ENCODE results near the gene AQP10.
"Not testable (repeated sequence)": the region's sequence is repeated elsewhere in the genome, so short reads cannot be mapped to it uniquely, and the experiment has no call there.

DNA sequence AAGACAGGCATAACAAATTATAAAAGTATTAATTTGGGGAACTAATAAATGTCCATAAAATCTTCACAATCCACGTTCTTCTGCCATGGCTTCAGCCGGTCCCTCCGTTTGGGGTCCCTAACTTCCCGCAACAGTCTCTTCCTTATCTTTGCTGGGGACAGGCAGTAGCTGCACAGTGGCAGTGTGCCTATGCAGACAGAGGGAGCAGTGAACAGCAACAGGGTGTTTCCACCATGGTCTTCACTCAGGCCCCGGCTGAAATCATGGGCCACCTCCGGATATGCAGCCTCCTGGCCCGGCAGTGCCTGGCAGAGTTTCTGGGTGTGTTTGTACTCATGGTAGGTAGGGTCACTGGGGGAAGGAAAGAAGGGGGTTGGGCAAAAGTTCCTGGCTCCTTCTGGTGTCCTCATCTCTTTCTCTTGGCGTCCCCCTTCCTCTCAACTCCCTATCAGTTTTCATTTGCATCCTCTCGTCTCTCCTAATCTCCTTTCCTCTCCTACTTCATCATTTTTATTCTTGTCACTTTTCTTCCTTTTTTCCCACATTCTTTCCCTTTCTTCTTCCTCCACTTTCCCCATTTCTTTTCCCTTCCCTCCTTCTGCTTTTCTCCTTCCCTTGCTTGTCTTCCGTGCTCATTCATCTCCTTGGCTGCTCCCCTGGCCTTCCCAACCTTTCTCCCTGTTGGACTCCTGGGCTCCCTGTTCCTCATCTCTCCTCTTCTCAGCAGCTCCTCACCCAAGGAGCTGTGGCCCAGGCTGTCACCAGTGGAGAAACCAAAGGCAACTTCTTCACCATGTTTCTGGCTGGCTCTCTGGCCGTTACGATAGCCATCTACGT lies 8.4 kb upstream of the AQP10 start:
- not testable (repeated sequence) for TF ChIP-seq REST (IDR thresholded peaks at IDR 0.05; ENCODE audit: low read depth, low read length); CTCF (IDR thresholded peaks at IDR 0.05); FOXM1 (IDR thresholded peaks at IDR 0.05; ENCODE audit: low read depth); IRF3 (IDR thresholded peaks at IDR 0.05; ENCODE audit: low read depth, low read length); JUND (IDR thresholded peaks at IDR 0.05); USF2 (IDR thresholded peaks at IDR 0.05; ENCODE audit: borderline replicate concordance, low read depth, low read length); EP300 (IDR thresholded peaks at IDR 0.05; ENCODE audit: borderline replicate concordance in 1 of 2, low read depth in 1 of 2, low read length in 1 of 2)
- TF ChIP-seq, protein P1, sequence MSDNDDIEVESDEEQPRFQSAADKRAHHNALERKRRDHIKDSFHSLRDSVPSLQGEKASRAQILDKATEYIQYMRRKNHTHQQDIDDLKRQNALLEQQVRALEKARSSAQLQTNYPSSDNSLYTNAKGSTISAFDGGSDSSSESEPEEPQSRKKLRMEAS (IDR thresholded peaks at IDR 0.05; ENCODE audit: low read depth) = not testable (repeated sequence)
